Measurements from ENCODE around the gene KIF3A. TPM values are rescaled to one million over a fixed set of nuclear protein-coding genes. Genes with fewer than 3 reads are reported as not detected.

KIF3A gene
- total RNA-seq, 4 donors from 2014 or later, result 4.9 to 7.7 (median 6.3) TPM

GRCh38 chr5:132678735-132679134 is 58.6 kb downstream of the KIF3A start:
- TF ChIP-seq CTCF (IDR thresholded peaks at IDR 0.05), result no peak
- no peak for TF ChIP-seq POLR2A (IDR thresholded peaks at IDR 0.05)

GRCh38 chr5:132677682-132678400 is 59.5 kb downstream of the KIF3A start:
- H3K4me3 ChIP-seq (ENCODE audit: low read depth, poor library complexity, severe bottlenecking), result no peak overlapping the region
- TF ChIP-seq CTCF (IDR thresholded peaks at IDR 0.05) (no peak), POLR2A (IDR thresholded peaks at IDR 0.05) (no peak)
- no peak for DNase-seq (ENCODE audit: low spot score in 2 of 2)
- intact Hi-C loops (cut with DNase I; ENCODE audit: low total_unique reads), result no loop called here
- 88 to 89% methylated on average over 15 of the region's 15 CpGs for WGBS, 2 donors

More at GRCh38 chr5:132678735-132679134, 58.6 kb downstream of the KIF3A start:
- WGBS, 2 donors, result 67 to 94% methylated on average over 1 of the region's 1 CpG
- no peak overlapping the region for H3K4me3 ChIP-seq (ENCODE audit: low read depth, poor library complexity, severe bottlenecking)
- DNase-seq (ENCODE audit: low spot score in 2 of 2), result peak in 1 of 2 donors; percentile 1
- intact Hi-C loops (cut with DNase I; ENCODE audit: low total_unique reads), result no loop called here

GRCh38 chr5:132677191-132677590 is 60.2 kb downstream of the KIF3A start:
- no peak overlapping the region for H3K4me3 ChIP-seq (ENCODE audit: low read depth, poor library complexity, severe bottlenecking)
- DNase-seq (ENCODE audit: low spot score in 2 of 2), result no peak
- 42 to 49% methylated on average over 7 of the region's 7 CpGs for WGBS, 2 donors
- intact Hi-C loops (cut with DNase I; ENCODE audit: low total_unique reads), result no loop called here
- TF ChIP-seq CTCF (IDR thresholded peaks at IDR 0.05) (no peak), POLR2A (IDR thresholded peaks at IDR 0.05) (no peak)

- 94 to 96% methylated on average over 11 of the region's 11 CpGs for WGBS, 2 donors
- H3K4me3 ChIP-seq (ENCODE audit: low read depth, poor library complexity, severe bottlenecking), result no peak overlapping the region
- intact Hi-C loops (cut with DNase I; ENCODE audit: low total_unique reads), result no loop called here
- no peak for DNase-seq (ENCODE audit: low spot score in 2 of 2)
- TF ChIP-seq POLR2A (IDR thresholded peaks at IDR 0.05), result no peak
- no peak for TF ChIP-seq CTCF (IDR thresholded peaks at IDR 0.05)
Observed at GRCh38 chr5:132675936-132676689, 61.2 kb downstream of the KIF3A start.

GRCh38 chr5:132674671-132675506 is 62.5 kb downstream of the KIF3A start:
- no peak for TF ChIP-seq POLR2A (IDR thresholded peaks at IDR 0.05)
- TF ChIP-seq CTCF (IDR thresholded peaks at IDR 0.05), result no peak
- WGBS, 2 donors, result 57 to 61% methylated on average over 13 of the region's 13 CpGs
- no peak overlapping the region for H3K4me3 ChIP-seq (ENCODE audit: low read depth, poor library complexity, severe bottlenecking)
- DNase-seq (ENCODE audit: low spot score in 2 of 2), result no peak
- intact Hi-C loops (cut with DNase I; ENCODE audit: low total_unique reads), result no loop called here
